ENCODE data around the gene MAML1.

Gene MAML1

DNA sequence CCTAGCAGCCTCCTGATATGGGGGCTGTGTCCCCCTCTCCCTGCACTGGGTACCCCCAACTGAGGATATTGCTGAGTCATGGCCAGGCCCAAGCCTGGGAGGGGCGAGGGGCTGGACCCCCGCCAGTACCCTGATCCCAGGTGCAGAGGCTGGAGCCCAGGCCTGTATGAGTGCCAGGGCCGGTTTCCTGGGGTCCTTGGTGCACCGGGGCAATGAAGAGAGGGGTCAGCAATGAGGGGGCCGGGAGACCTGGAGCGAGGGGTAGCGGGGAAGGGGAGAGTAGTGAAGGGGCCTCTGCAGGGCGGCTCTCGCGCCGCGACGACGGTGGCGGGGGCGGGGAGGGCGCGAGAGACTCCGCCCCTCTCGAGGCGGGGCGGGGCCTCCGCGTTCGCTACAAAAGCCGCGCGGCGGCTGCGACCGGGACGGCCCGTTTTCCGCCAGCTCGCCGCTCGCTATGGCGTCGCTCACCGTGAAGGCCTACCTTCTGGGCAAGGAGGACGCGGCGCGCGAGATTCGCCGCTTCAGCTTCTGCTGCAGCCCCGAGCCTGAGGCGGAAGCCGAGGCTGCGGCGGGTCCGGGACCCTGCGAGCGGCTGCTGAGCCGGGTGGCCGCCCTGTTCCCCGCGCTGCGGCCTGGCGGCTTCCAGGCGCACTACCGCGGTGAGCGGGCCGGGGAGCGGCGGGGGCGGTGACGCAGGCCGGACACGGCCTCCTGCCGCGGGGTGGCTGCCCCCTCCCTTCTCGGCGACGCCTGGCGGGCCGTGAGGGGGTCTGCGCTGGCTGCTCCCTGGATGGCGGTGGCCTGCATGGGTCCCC lies 88.1 kb downstream of the MAML1 start, which contains the start of gene SQSTM1:
Gene SQSTM1, plus strand, starts transcription at position 423 of the 815 bp plus-strand sequence. Its CDS starts 32 bp downstream, at position 455.
- DNase-seq (ENCODE audit: low read depth in 2 of 3, low spot score in 1 of 3) = peak; percentile 52 to 74 (median 69)

DNA sequence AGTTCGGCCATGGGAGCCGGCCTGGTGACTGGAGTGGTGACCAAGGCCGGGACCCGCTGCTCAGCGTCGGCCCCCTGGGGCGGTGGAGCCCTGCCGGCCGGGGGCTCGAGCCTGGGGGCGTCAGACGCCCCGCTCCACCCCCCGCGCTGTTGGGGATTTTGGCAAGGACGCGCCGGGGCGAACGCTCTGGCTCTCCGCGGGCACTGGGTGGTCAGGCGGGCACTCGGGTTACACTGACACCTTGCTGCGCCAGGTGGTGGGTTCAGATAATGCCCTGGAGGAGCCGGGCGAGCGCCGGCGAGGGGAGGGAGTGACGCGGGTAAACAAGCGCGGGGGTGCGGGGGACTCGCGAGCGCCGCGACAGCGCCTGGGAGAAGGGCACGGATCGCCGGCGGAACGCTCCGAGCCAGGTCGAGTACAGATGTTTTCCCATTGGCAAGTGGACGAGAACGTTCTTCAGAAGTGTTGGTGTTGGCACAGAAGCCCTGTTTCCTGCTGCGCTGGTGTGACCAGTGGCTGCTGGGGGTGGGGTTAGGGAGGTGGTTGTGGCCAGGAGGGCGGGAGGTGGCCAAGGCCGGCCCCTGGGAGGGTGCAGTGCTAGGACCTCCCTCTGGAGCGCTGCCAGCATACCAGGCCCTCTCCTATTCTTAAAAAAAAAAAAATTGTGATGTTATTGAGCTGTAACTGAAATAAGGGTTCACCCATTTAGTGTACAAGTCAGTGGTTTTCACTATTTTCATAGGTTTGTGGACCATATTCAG lies 88.9 kb downstream of the MAML1 start:
- peak; percentile 68 to 79 (median 73) for DNase-seq (ENCODE audit: low read depth in 2 of 3, low spot score in 1 of 3)

DNA sequence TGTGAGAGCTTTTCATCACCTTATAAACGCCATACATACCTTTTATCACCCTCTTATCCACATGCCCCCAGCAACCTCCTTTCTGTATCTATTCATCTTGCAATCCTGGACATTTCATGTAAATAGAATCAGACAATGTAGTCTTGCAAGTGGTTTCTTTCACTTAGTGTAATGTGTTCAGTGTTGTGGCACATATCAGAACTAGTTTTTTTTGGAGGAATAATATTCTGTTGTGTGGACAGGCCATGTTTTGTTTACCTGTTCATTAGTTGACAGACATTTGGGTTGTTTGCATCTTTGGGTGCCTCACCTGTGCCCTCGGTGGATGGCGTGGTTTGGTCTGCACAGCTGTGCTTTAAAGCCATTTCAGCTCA lies 89.4 kb downstream of the MAML1 start:
- no peak for DNase-seq (ENCODE audit: low read depth in 2 of 3, low spot score in 1 of 3)

DNA sequence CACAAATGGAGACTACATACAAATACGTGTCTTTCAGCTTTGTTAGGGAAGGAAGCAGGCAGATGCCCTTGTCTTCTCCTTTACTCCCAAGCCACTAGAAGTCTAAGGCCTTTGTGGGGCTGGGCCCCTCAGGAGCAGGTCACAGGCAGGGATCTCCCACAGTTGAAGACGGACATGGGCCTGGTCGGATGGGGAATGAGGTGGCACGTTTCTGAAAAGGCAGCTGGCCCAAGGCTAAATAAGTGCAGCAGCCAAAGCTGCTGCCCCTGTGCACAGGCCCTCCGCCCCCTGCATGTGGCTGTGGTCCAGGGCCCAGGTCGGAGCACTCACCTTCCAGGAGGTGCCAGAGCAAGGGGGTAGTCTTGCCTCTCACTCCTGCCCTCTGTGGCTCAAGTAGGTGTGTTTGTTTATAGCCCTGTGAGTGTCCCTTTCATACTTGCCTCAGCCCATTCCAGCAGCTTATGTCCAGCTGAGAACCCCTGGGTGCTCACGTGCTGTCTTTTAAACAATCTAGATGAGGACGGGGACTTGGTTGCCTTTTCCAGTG lies 89.9 kb downstream of the MAML1 start:
- no peak for DNase-seq (ENCODE audit: low read depth in 2 of 3, low spot score in 1 of 3)

DNA sequence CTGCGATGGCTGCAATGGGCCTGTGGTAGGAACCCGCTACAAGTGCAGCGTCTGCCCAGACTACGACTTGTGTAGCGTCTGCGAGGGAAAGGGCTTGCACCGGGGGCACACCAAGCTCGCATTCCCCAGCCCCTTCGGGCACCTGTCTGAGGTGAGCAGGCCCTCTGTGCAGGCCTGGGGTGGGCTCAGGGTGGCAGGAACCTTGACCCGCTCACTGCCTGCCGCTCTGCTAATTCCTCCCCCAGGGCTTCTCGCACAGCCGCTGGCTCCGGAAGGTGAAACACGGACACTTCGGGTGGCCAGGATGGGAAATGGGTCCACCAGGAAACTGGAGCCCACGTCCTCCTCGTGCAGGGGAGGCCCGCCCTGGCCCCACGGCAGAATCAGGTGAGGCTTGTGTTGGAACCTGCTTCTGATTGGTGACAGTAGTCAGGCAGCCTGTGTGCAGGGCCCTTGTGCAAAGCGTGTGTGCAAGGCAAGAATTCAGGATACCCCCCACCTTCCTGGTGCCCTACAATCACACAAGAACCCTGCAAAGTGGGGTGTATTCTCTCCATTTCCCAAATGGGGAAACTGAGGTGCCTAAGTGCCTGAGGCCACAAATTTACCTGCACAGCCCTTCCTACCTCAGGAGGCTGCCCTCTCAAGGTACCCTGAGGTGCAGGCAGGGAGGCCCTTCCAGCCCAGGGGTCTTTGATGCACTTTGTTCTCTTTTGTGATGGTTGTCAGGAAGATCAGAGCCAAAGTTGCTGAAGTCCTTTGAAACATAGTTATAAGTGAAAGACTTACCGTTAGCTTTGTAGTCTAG lies 91.5 kb downstream of the MAML1 start:
- no peak for DNase-seq (ENCODE audit: low read depth in 2 of 3, low spot score in 1 of 3)

DNA sequence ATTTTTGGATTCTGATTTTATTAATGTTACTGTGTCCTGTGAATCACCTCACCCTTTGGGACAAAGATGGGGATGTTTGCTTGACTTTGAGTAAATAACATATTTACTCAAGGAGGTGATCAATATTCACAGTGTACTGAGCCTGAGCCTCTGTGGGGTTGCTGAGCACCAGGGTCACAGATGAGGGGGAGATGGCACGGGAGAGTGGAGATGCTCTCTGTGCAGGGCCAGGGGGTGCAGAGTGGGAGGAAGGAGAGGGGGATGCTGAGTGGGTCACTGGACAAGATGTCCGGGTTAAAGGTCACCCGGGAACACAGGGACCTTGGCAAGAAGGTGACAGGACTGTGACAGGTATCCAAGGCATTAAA lies 92.1 kb downstream of the MAML1 start:
- DNase-seq (ENCODE audit: low read depth in 2 of 3, low spot score in 1 of 3) = no peak

DNA sequence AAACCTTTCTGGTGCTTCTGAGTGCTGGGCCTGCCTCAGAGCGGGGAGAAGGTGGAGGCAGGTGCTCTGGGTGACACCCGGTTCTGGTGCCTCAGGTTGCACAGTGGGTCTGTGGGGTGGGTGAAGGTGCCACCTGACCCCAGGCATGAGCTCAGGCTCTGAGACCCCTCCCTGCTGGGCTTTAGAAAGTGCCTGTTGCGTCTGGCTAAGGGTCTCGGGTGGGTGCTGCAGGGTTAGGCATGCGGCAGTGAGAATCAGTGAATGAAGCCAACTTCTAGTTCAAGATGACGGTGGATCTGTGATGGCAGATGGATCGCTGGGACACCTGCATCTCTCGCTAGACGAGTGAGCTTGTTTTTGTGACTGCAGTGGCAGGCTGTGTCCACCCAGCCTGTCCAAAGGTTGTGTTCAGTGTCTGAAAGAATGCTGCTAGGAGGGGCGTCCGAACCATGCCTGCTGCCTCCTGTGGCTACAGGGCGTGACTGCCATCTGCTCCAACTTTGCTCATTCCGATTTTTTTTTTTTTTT lies 93.1 kb downstream of the MAML1 start:
- no peak for DNase-seq (ENCODE audit: low read depth in 2 of 3, low spot score in 1 of 3)

Data from stimulated activated CD4-positive, alpha-beta T cell treated with anti-CD3 and anti-CD28 coated beads, Interleukin-12 subunit alpha, Interleukin-12 subunit beta, amount 100 ng/mL, for 48 hours (primary cell).